RCC 7860 (cell line): ENCODE data around the gene MTM1.

ENCODE experiments used
- DNase-seq: peaks from one replicate; pipeline ENCODE4 v3.0.0-alpha.2; 2015; ENCODE audit warnings: low spot score
- FAIRE-seq: peaks from 2 replicates; lab custom pipeline; 2012; peaks lifted over from hg19 to GRCh38; lab: Jason Lieb, UNC

MTM1 gene

GRCh38 chrX:150568320-150569154 lies at the start of gene MTM1:
Gene MTM1, plus strand, starts transcription at chrX:150568621. Its CDS starts 23,994 bp downstream, at chrX:150592615.
- DNase-seq (peak; percentile 89), FAIRE-seq (peak; percentile 75)

- FAIRE-seq, result no peak
- DNase-seq, result no peak
These were observed 45.9 kb upstream of the MTM1 start for GRCh38 chrX:150522494-150522893.

DNA sequence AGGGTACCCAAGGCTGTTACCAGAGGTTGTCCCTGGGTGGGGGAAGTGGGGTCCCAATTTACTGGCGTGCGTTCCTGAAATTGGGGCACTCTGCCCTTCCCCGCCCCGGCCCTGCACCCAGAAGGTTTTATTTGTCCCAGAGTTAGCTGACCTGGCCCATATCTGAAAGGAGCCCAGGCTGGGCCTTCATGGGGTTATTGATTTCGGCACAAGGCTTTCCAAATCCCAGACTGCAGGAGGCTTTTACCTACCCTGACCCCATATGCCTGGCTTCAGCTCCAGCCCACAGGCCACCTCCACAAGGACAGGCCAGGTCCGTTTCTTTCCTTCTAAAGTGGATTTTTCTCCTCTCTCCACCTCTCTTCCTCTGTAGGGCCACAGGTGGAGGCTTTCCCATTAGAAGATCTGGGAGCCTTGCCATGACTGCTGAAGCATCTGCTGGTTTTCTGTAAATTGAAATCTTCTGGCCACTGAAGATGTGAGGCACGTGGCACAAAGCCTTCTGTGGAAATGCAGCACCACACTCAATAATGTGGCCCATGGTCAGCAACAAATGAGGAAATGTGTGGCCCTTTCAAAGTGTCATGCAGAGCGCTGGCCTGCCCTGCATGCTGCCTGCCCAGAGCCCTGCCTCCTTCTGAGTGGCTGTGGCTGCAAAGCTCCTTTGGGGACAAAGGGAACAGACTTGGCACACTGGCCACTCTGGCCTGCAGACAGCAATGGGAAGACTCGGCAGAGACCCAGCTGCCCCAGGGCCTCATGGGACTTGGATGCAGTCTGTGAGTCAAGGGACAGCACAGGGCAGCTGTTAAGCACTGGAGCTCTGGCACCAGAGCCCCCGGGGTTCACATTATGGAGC lies 43.1 kb upstream of the MTM1 start:
- no peak for DNase-seq
- FAIRE-seq, result no peak

- DNase-seq, result no peak
- no peak for FAIRE-seq
These were observed 41.7 kb upstream of the MTM1 start for GRCh38 chrX:150526692-150527091.

DNA sequence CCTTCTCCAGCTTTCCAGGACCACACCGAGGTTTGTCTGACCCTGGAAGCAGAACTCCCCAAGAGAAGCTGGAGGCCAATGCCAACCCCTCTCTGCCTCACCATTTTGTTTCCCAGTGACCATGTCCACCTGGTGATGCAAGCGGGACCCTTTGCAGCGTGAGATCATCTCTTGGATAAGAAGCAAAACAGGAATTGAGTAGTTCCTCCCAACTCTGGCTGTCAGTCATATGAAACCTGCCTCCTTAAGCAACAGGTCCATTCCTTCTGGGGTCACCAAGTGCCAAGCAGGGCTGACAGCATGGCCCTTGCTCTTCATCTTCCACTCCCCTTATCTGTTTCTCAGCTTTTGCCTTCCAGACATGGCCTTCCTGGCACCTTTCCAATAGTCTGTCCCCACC lies 41.3 kb upstream of the MTM1 start:
- FAIRE-seq, result no peak

DNA sequence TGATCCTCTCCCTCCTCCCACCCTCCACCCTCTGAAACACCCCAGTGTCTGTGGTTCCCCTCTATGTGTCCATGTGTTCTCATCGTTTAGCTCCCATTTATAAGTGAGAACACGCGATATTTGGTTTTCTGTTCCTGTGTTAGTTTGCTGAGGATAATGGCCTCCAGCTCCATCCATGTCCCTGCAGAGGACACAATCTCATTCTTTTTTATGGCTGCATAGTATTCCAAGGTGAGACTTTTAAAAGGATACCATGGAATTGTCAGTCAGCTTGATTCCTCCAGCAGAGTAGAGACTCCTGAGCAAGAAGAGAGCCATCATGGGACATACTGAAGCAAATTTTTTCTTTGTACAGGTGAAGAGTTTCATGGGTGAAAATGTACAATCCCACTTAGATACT lies 38.8 kb upstream of the MTM1 start:
- no peak for DNase-seq
- no peak for FAIRE-seq

More for the DNA sequence above, 41.3 kb upstream of the MTM1 start:
- no peak for DNase-seq

- DNase-seq, result no peak
- no peak for FAIRE-seq
These were observed 37.6 kb upstream of the MTM1 start for GRCh38 chrX:150530821-150531220.

- DNase-seq, result no peak
- no peak for FAIRE-seq
These were observed 37.0 kb upstream of the MTM1 start for GRCh38 chrX:150531467-150531866.

DNA sequence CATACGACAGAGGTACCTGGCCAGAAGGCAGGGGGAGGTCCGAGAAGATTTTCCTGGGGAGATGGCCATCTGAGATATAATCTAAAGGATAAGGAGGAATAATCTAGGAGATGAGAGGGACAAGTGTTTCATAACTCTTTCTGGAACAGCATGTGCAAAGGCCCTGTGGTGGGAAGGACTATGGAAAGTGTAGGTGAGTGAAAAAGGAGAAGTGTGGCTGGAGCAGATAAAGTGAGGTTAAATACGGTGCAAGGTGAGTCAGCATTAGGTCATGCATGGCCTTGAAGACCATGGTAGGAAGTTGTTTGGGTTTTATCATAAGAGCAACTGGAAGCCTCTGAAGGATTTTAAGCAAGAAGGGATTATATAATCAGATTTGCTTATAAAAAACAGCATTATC lies 34.6 kb upstream of the MTM1 start:
- FAIRE-seq (no peak), DNase-seq (no peak)

DNA sequence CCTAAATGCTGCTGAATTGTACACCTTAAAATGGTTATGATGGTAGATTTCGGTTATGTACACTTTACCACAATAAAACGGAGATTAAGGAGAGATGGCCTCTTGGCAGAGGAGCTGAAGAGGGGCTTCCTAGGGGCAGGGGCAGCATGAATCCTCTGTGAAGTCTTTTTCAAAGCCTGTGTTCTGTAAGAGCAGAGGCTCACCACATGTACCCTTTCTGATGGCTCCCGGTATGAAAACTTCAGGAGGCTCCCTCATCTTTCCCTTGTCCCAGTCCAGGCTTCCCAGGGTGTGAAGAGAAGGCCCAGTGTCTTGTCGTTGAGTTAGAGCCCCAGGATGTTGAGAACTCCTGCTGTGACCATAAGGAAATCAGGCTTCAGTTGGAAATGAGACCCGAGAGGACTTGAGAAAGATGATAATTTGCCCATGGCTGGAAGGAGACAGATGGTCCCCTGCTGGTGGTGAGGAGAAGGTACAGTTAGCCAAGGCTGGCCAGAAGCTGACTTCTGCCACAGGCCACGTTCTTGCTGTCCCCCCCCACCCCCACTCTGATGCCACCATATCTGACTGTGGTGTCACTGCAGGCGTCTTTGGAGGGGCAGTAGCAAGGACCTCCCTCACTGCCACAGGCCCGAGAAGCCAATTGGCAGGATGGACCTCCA lies 31.8 kb upstream of the MTM1 start:
- no peak for DNase-seq
- no peak for FAIRE-seq

- DNase-seq (no peak), FAIRE-seq (no peak)
These were observed 30.6 kb upstream of the MTM1 start for GRCh38 chrX:150537851-150538250.

- DNase-seq (no peak), FAIRE-seq (no peak)
These were observed 27.5 kb upstream of the MTM1 start for GRCh38 chrX:150540965-150541364.

GRCh38 chrX:150542846-150543229 lies 25.6 kb upstream of the MTM1 start:
- DNase-seq (no peak), FAIRE-seq (no peak)

DNA sequence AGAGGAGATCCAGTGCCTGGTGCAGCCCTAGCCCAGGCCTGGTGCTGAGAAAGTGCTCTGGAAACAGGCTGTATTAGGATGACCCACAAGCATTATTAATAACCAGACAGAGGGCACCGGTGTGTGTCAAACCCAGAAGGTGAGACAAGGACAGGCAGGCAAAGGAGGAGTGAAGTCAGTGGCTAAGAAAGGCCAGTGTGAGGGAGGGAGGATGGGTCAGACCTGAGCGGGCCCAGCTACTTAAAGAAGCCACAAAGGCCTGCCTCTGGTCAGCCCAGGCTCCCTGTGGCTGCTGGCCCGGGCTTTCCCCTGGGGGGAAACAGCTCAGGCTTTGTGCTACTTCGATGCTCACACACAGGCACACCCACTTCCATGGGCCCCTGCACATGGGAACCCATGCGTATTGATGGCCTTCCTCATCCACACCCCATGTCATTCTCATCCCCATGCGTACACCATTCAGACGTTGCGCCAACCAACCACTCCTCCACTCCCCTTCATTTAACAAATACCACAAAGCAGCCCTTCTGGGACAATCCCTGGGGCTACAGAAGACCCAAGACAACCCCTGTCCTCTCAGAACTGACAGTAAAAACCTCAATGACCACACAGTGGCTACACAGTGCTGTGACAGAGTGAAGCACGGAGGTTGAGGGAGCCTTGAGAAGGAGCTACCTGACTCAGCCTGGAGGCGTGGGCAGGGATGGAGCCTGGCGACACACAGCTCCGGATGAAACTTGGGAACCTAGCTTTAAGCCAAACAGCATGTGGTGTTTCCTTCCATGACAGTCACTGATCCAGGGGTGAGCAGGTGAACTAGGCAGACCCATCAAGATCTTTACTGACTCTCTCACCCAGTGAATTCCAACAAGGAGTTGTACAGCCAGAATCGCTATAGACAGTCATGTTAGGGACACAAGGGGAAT lies 24.9 kb upstream of the MTM1 start:
- FAIRE-seq (peak; percentile 46), DNase-seq (peak; percentile 23)

DNA sequence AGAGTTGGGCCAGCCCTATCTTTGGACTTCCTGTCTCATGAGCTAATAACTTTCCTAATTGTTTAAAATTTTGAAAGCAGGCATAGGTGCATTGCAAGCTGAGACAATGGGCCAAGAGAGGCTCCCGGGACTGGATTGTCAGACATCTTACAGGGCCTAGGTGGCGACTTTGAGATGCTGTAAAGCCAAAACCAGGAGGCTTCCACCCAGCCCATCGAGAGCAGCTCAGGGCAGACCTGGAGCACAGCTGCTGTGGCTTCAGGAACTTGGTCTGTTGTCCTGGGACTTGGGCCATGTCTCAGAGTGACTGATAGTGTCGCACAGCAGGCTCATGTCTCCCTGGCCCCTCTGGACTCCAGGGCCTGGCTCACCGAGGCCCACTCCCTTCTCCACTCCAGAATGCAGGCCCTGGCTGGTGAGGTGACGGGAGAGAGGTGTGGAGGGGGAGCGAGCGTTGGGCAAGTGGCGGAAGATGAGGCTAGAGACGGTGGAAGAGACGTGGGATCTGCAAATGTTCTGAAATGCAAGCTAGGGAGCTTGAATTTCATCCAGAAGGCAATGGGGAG lies 24.1 kb upstream of the MTM1 start:
- DNase-seq (no peak), FAIRE-seq (no peak)

GRCh38 chrX:150544835-150545770 lies 23.3 kb upstream of the MTM1 start:
- FAIRE-seq (no peak), DNase-seq (no peak)

DNA sequence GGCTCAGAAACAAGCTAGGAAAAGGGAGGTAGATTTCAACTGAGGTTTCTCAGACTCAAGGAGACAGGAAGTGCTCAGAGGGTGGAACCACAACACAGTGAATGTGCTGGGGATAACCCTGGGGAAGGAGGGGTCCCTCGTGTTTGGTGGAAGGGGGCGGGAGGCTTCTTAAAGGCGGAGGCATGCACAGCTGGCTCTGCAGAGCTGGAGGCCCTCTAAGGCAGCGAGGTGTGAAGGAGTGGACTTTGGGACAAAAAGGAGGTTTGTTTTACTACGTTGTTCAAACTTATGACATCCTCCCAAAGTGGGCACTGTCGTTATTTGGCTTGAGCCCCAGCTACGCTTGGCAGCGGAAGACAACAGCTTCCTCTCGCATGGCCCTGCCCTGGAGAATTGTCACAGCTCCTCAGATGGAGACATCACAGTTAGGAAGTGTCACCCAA lies 21.7 kb upstream of the MTM1 start:
- DNase-seq (no peak), FAIRE-seq (no peak)

DNA sequence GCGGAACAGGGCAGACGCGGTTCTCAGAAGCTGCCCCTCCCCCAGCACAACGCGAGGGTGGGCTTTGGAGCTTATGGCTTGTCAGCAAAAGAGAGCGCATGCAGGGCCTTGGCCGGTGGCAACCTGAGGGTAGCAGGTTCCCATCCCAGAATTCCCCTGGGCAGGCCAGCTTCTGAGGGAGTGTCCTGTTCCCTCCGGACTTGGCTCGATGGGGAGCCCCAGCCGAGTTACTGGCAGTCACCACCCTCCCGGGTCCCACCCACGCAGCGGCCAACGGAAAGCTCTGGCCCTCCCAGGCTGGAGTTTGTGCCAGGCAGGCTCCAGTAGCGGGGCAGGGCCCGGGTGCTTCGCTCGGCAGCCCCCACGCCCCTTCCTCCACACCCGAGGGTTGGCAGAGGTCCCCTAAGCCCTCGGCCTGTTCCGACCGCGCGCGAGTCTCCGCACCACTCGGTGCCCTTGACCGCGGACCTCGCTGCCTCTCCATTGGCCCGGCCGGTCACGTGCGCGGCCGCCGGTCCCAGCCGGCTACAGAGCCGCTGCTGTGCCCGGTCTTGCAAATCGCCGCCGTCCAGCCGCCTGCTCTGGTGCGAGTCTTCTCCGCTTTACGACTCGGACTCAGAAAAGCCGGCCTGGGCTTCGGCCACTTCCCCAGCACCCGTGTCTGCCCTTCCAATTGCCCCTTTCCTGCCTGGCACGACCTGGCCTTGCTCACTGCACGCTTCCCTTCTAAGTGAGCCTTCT lies 20.9 kb upstream of the MTM1 start:
- no peak for FAIRE-seq
- no peak for DNase-seq
